ENCODE data around the gene HEG1. TPM values are rescaled to one million over a fixed set of nuclear protein-coding genes. Genes with fewer than 3 reads are reported as not detected.

HEG1 gene
- total RNA-seq, 1 experiment from 2014 or later: 8.6 TPM

- H3K27me3 Mint-ChIP-seq (ENCODE audit: insufficient read depth, unreplicated experiment): no peaks in the 10 kb centered on the region
- no peaks in the 10 kb centered on the region for H3K9me3 Mint-ChIP-seq (ENCODE audit: unreplicated experiment)
- H3K36me3 Mint-ChIP-seq (ENCODE audit: insufficient read depth, unreplicated experiment): peaks cover 15% of the 10 kb centered on the region
- H3K27ac Mint-ChIP-seq (ENCODE audit: low read depth, unreplicated experiment): peak overlapping the region; percentile 50
- ChIA-PET CTCF (no interaction called here), POLR2A (no interaction called here)
- peaks cover 6% of the 10 kb centered on the region for H3K4me1 Mint-ChIP-seq (ENCODE audit: insufficient read depth, unreplicated experiment)
- H3K4me3 Mint-ChIP-seq (ENCODE audit: unreplicated experiment): no peak overlapping the region
- no TSS peak for BruUV-seq (replicated peaks)
- no peak for TF ChIP-seq CTCF (IDR thresholded peaks at IDR 0.05; ENCODE audit: unreplicated experiment)
- DNase-seq (ENCODE audit: unreplicated experiment): no peak
- intact Hi-C loops (cut with micrococcal nuclease): no loop called here
Observed at GRCh38 chr3:125076464-125076863, 20.7 kb upstream of the HEG1 start.

- Mint-ChIP-seq H3K9me3 (ENCODE audit: unreplicated experiment) (no peaks in the 10 kb centered on the region), H3K4me3 (ENCODE audit: unreplicated experiment) (no peak overlapping the region), H3K36me3 (ENCODE audit: insufficient read depth, unreplicated experiment) (peaks cover 15% of the 10 kb centered on the region), H3K4me1 (ENCODE audit: insufficient read depth, unreplicated experiment) (peaks cover 6% of the 10 kb centered on the region), H3K27me3 (ENCODE audit: insufficient read depth, unreplicated experiment) (no peaks in the 10 kb centered on the region), H3K27ac (ENCODE audit: low read depth, unreplicated experiment) (peak overlapping the region; percentile 50)
- BruUV-seq (replicated peaks): no TSS peak
- CTCF ChIA-PET: no interaction called here
- DNase-seq (ENCODE audit: unreplicated experiment): no peak
- intact Hi-C loops (cut with micrococcal nuclease): no loop called here
- no peak for TF ChIP-seq CTCF (IDR thresholded peaks at IDR 0.05; ENCODE audit: unreplicated experiment)
- POLR2A ChIA-PET: no interaction called here
Observed at GRCh38 chr3:125075738-125076137, 19.9 kb upstream of the HEG1 start.

GRCh38 chr3:125073390-125073905 is 17.7 kb upstream of the HEG1 start:
- no peaks in the 10 kb centered on the region for H3K4me1 Mint-ChIP-seq (ENCODE audit: insufficient read depth, unreplicated experiment)
- no peaks in the 10 kb centered on the region for H3K27me3 Mint-ChIP-seq (ENCODE audit: insufficient read depth, unreplicated experiment)
- ChIA-PET CTCF (interaction anchor here (0.6 kb wide), 1 partner anchor 365 kb away, joined by 3 read pairs; no protein-coding TSS in a partner anchor), POLR2A (interaction anchor here (1.1 kb wide), 1 partner anchor 10 kb away, joined by 3 read pairs; no protein-coding TSS in a partner anchor)
- intact Hi-C loops (cut with micrococcal nuclease): no loop called here
- H3K36me3 Mint-ChIP-seq (ENCODE audit: insufficient read depth, unreplicated experiment): peaks cover 4% of the 10 kb centered on the region
- H3K9me3 Mint-ChIP-seq (ENCODE audit: unreplicated experiment): no peaks in the 10 kb centered on the region
- H3K27ac Mint-ChIP-seq (ENCODE audit: low read depth, unreplicated experiment): no peak overlapping the region
- DNase-seq (ENCODE audit: unreplicated experiment): no peak
- no TSS peak for BruUV-seq (replicated peaks)
- no peak for TF ChIP-seq CTCF (IDR thresholded peaks at IDR 0.05; ENCODE audit: unreplicated experiment)
- no peak overlapping the region for H3K4me3 Mint-ChIP-seq (ENCODE audit: unreplicated experiment)

- no peaks in the 10 kb centered on the region for H3K9me3 Mint-ChIP-seq (ENCODE audit: unreplicated experiment)
- POLR2A ChIA-PET: interaction anchor here (1.1 kb wide), 1 partner anchor 11 kb away, joined by 3 read pairs; no protein-coding TSS in a partner anchor
- peaks cover 4% of the 10 kb centered on the region for H3K36me3 Mint-ChIP-seq (ENCODE audit: insufficient read depth, unreplicated experiment)
- no TSS peak for BruUV-seq (replicated peaks)
- H3K27ac Mint-ChIP-seq (ENCODE audit: low read depth, unreplicated experiment): no peak overlapping the region
- no peak for DNase-seq (ENCODE audit: unreplicated experiment)
- no peak for TF ChIP-seq CTCF (IDR thresholded peaks at IDR 0.05; ENCODE audit: unreplicated experiment)
- no peaks in the 10 kb centered on the region for H3K4me1 Mint-ChIP-seq (ENCODE audit: insufficient read depth, unreplicated experiment)
- intact Hi-C loops (cut with micrococcal nuclease): no loop called here
- H3K4me3 Mint-ChIP-seq (ENCODE audit: unreplicated experiment): no peak overlapping the region
- H3K27me3 Mint-ChIP-seq (ENCODE audit: insufficient read depth, unreplicated experiment): no peaks in the 10 kb centered on the region
- CTCF ChIA-PET: interaction anchor here (1.0 kb wide), 1 partner anchor 92 kb away, joined by 3 read pairs; no protein-coding TSS in a partner anchor
Observed at GRCh38 chr3:125072749-125073389, 17.1 kb upstream of the HEG1 start.

All from MCF 10A (cell line).